Common myeloid progenitor, CD34-positive (primary cell): ENCODE data around the gene TENT5A.

Experiments used
- CTCF ChIA-PET: fragments of 350-600 bp; sonication (Branson Sonifier 250); formaldehyde crosslinking; loops from one replicate; lab custom pipeline; 2021; ENCODE audit warnings: antibody characterized with exemption; lab: Charles Lee
- POLR2A ChIA-PET: fragments of 350-600 bp; sonication (Branson Sonifier 250); formaldehyde crosslinking; loops from one replicate; lab custom pipeline; 2021; ENCODE audit warnings: antibody characterized with exemption; lab: Charles Lee
- DNase-seq, 3 donors: peaks; one replicate each; pipeline versions ENCODE4 v3.0.0 to v3.0.0-alpha.2; 2013
- H3K27ac ChIP-seq, 2 experiments: 1 replicate in 1 of 2; 2 replicates in 1 of 2; pipeline ENCODE4 v1.7.0; 2013; ENCODE audit warnings: inconsistent platforms in 2 of 2, low read length in 2 of 2, mild to moderate bottlenecking in 2 of 2, low read depth in 1 of 2, moderate library complexity in 1 of 2; ENCODE audit not compliant: severe bottlenecking in 2 of 2, insufficient read depth in 1 of 2, poor library complexity in 1 of 2
- H3K27me3 ChIP-seq, 5 experiments: replicated peaks in 2 of 5; 1 replicate in 3 of 5; 2 replicates in 2 of 5; pipeline versions ENCODE4 v1.6.1 to v1.7.0; 2013; ENCODE audit warnings: low read length in 4 of 5, mild to moderate bottlenecking in 2 of 5, moderate library complexity in 2 of 5, inconsistent platforms in 1 of 5; ENCODE audit not compliant: insufficient read depth in 5 of 5, control insufficient read depth in 4 of 5
- H3K36me3 ChIP-seq, 4 experiments: 1 replicate in 2 of 4; 2 replicates in 2 of 4; pipeline versions ENCODE4 v1.6.1 to v1.7.0; 2013; ENCODE audit warnings: low read length in 3 of 4, control low read depth in 1 of 4, mild to moderate bottlenecking in 1 of 4; ENCODE audit not compliant: control insufficient read depth in 4 of 4, insufficient read depth in 4 of 4
- H3K4me1 ChIP-seq, 4 experiments: 1 replicate in 3 of 4; 2 replicates in 1 of 4; pipeline versions ENCODE4 v1.6.1 to v1.7.1; 2013; ENCODE audit warnings: low read length in 3 of 4, mild to moderate bottlenecking in 3 of 4, control low read depth in 1 of 4, inconsistent platforms in 1 of 4, moderate library complexity in 1 of 4; ENCODE audit not compliant: control insufficient read depth in 4 of 4, insufficient read depth in 4 of 4; ENCODE audit errors: control extremely low read depth in 1 of 4
- H3K4me3 ChIP-seq, 7 experiments: 1 replicate in 4 of 7; 2 replicates in 3 of 7; pipeline versions ENCODE4 v1.5.1 to v1.7.0; 2013; ENCODE audit warnings: mild to moderate bottlenecking in 7 of 7, low read length in 6 of 7, moderate library complexity in 6 of 7, inconsistent platforms in 2 of 7, low read depth in 2 of 7, control low read depth in 1 of 7; ENCODE audit not compliant: insufficient read depth in 4 of 7, control insufficient read depth in 1 of 7; ENCODE audit errors: extremely low read depth in 1 of 7
- H3K9me3 ChIP-seq, 5 experiments: 1 replicate in 4 of 5; 2 replicates in 1 of 5; pipeline versions ENCODE4 v1.6.1 to v1.7.1; 2013; ENCODE audit warnings: low read length in 4 of 5, mild to moderate bottlenecking in 2 of 5, inconsistent platforms in 1 of 5, low read depth in 1 of 5, moderate library complexity in 1 of 5; ENCODE audit not compliant: control insufficient read depth in 4 of 5, insufficient read depth in 2 of 5; ENCODE audit errors: control extremely low read depth in 1 of 5
- WGBS: methylation state at CpG from one replicate; pipeline ENCODE4 v1.1.5; 2013; ENCODE audit not compliant: insufficient coverage; 5-methylcytosine and 5-hydroxymethylcytosine counted together

The TENT5A gene

DNA sequence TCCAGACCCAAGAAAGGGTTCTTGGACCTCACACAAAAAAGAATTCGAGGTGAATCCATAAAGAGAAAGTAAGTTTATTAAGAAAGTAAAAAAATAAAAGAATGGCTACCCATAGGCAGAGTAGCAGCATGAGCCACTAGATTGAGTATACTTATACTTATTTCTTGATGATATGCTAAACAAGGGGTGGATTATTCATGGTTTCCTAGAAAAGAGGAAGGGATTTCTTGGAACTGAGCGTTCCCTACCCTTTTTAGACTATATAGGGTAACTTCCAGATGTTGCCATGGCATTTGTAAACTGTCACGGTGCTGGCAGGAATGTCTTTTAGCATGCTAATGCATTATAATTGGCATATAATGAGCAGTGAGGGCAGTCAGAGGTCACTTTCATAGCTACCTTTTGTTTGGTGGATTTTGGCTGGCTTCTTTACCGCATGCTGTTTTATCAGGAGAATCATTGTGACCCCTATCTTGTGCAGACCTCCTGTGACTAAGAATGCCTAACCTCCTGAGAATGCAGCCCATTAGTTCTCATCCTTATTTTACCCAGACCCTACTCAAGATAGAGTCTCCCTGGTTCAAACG lies 44.3 kb downstream of the TENT5A start:
- Histone ChIP-seq H3K27me3 (no peaks in the 10 kb centered on the region), H3K36me3 (no peaks in the 10 kb centered on the region), H3K4me3 (no peak overlapping the region), H3K27ac (no peak overlapping the region), H3K4me1 (no peaks in the 10 kb centered on the region), H3K9me3 (peaks cover 0 to 2% (median 0%) of the 10 kb centered on the region in 5 experiments)
- ChIA-PET CTCF (no interaction called here), POLR2A (no interaction called here)
- DNase-seq: no peak
- WGBS: 100% methylated on average over 3 of the region's 5 CpGs

DNA sequence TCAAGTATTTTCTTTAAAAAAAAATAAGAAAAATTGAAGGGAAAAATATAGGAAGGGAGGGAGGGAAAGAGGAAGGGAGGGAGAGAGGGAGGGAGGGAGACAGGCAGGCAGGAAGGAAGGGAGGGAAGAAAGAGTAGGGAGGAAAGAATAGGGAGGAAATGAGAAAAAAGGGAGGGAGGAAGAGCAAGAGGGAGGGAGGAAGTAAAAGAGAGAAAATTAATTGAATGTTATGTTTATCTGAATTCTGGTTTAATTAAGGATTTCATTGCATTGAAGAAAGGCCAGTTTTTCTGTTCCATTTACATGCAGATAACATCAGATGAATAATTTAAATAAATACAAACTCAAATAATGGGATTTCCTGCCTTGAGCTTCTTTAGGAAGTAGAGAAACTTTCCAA lies 47.8 kb downstream of the TENT5A start:
- no peak for DNase-seq
- POLR2A ChIA-PET: no interaction called here
- Histone ChIP-seq H3K9me3 (peaks cover 0 to 5% (median 0%) of the 10 kb centered on the region in 5 experiments), H3K27me3 (no peaks in the 10 kb centered on the region), H3K4me1 (no peaks in the 10 kb centered on the region), H3K4me3 (no peak overlapping the region), H3K27ac (no peak overlapping the region), H3K36me3 (no peaks in the 10 kb centered on the region)
- CTCF ChIA-PET: no interaction called here

DNA sequence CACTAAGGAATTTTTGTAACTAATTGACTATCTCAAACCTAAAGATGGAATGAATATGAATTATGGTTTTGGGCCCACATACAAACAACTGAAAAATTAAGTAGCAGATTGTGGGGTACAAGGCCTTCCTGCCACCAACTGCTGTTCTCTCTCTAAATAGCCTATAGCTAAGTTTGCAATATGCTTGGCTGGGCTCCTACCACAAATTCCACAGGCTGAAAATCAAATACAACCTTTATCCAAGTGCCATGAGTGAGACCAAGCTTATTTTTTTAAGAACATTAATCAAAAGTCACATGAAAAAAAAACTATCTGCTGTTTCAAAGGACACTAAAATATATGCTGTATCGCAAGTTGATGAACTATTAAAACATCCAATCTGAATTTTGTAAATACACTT lies 52.1 kb downstream of the TENT5A start:
- DNase-seq: no peak
- no peaks in the 10 kb centered on the region for H3K4me1 ChIP-seq
- no peaks in the 10 kb centered on the region for H3K36me3 ChIP-seq
- ChIA-PET POLR2A (no interaction called here), CTCF (no interaction called here)
- no peak overlapping the region for H3K27ac ChIP-seq
- no CpG with 5 or more reads among the region's 1 CpG for WGBS
- peaks cover 0 to 5% (median 0%) of the 10 kb centered on the region in 5 experiments for H3K9me3 ChIP-seq
- H3K4me3 ChIP-seq: no peak overlapping the region
- no peaks in the 10 kb centered on the region for H3K27me3 ChIP-seq

DNA sequence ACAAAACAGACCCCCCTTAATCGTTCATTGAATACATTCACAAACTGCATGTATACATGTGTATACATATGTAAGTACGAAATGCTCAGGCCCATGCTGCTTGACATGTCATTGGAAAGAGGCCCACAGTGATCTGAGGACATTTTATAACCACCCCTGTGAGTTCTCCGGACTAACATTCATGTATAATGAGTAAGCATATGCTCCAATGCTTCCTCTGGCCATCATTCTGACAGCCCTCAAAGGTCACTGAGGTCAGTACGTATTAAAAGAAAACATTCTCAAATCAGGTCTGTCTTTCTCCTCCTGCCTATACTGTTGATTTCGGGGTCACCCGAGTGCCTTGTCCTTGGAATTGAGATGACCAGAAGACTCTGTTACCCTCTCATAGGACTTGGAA lies 54.9 kb downstream of the TENT5A start:
- POLR2A ChIA-PET: no interaction called here

DNA sequence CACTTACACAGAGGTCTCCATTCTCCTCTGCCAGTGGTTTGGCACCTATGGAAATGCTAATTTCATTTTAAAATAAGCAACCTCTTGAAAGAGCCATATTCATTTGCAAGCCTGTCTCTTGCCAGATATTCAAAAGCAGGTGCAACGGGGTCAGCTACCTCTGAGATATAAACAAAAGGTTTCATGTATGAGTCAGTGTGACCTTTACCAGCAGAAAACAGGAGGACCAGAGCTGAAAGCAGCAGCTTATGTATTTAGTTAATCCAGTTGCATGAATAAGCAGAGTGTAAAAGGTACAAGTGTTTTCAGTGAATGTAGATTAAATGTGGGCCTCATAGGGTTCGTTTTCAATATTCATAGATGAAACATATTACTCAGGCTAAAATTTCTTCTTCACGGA lies 56.0 kb downstream of the TENT5A start:
- Histone ChIP-seq H3K9me3 (no peaks in the 10 kb centered on the region), H3K4me1 (no peaks in the 10 kb centered on the region), H3K27me3 (no peaks in the 10 kb centered on the region), H3K4me3 (no peak overlapping the region), H3K36me3 (no peaks in the 10 kb centered on the region), H3K27ac (no peak overlapping the region)
- ChIA-PET POLR2A (no interaction called here), CTCF (no interaction called here)
- DNase-seq: no peak
- 100% methylated on average over 1 of the region's 3 CpGs for WGBS

More for the DNA sequence above, 54.9 kb downstream of the TENT5A start:
- H3K9me3 ChIP-seq: no peaks in the 10 kb centered on the region
- no peak overlapping the region for H3K27ac ChIP-seq
- no peak for DNase-seq
- WGBS: 94% methylated on average over 4 of the region's 6 CpGs
- H3K4me1 ChIP-seq: no peaks in the 10 kb centered on the region
- H3K4me3 ChIP-seq: no peak overlapping the region
- no peaks in the 10 kb centered on the region for H3K27me3 ChIP-seq
- CTCF ChIA-PET: no interaction called here
- no peaks in the 10 kb centered on the region for H3K36me3 ChIP-seq
